ENCODE measurements around the gene OSBPL5. TPM values are rescaled to one million over a fixed set of nuclear protein-coding genes. Genes with fewer than 3 reads are reported as not detected.

OSBPL5 gene
- total RNA-seq, 1 experiment from 2014 or later, result 16.1 TPM

GRCh38 chr11:3106736-3107524 is 58.2 kb downstream of the OSBPL5 start:
- no CpG with 5 or more reads among the region's 21 CpGs for WGBS (ENCODE audit: extremely low coverage, insufficient read length, low lambda C conversion rate)
- no peaks in the 10 kb centered on the region for H3K4me1 ChIP-seq (ENCODE audit: insufficient read depth, low read length)
- H3K4me2 ChIP-seq (ENCODE audit: insufficient read depth, insufficient read length, low read length), result no peak overlapping the region
- H2BK20ac ChIP-seq (ENCODE audit: low read depth, low read length, poor library complexity, severe bottlenecking), result no peak overlapping the region
- no peak for TF ChIP-seq CTCF (conservative IDR thresholded peaks at IDR 0.05)
- Mint-ChIP-seq H3K4me3 (peak overlapping the region in 1 of 2 experiments; percentile 12; a peak in 1 of 5 replicates), H3K27me3 (ENCODE audit: low read depth) (no peaks in the 10 kb centered on the region), H3K4me1 (peaks cover 18 to 28% of the 10 kb centered on the region in 2 experiments), H3K9me3 (peaks cover 7 to 8% of the 10 kb centered on the region in 2 experiments), H3K36me3 (ENCODE audit: insufficient read depth in 1 of 3, low read depth in 3 of 3) (peaks cover 12 to 19% (median 16%) of the 10 kb centered on the region in 3 experiments), H3K27ac (peak overlapping the region; percentile 57 to 76 (median 67); a peak in 3 of 7 replicates)
- no peak overlapping the region for H2AK5ac ChIP-seq (ENCODE audit: insufficient read length, low read length)
- no peak overlapping the region for H3K56ac ChIP-seq (ENCODE audit: insufficient read length, low read depth, low read length)
- no peak overlapping the region for H2AFZ ChIP-seq (ENCODE audit: low read length)
- no peaks in the 10 kb centered on the region for H3K79me1 ChIP-seq (ENCODE audit: insufficient read depth, low read depth, low read length, poor library complexity, severe bottlenecking)
- DNase-seq, result peak; percentile 35
- H3K27ac ChIP-seq (ENCODE audit: insufficient read length, low read depth, low read length), result no peak overlapping the region
- no peak overlapping the region for H4K5ac ChIP-seq (ENCODE audit: insufficient read length, low read depth, low read length)
- H4K20me1 ChIP-seq (ENCODE audit: control insufficient read depth, insufficient read depth, insufficient read length), result no peaks in the 10 kb centered on the region
- no peaks in the 10 kb centered on the region for H3K79me2 ChIP-seq (ENCODE audit: insufficient read depth, low read length)
- H3K4ac ChIP-seq (ENCODE audit: low read depth, low read length), result no peak overlapping the region
- no peak overlapping the region for H3K14ac ChIP-seq (ENCODE audit: insufficient read depth, low read length)
- H3K9ac ChIP-seq (ENCODE audit: extremely low read depth, insufficient read length, low read length), result no peak overlapping the region
- H2BK120ac ChIP-seq (ENCODE audit: low read depth, low read length, poor library complexity, severe bottlenecking), result no peak overlapping the region
- no peak overlapping the region for H2BK15ac ChIP-seq (ENCODE audit: low read depth, low read length)
- H3K23me2 ChIP-seq (ENCODE audit: insufficient read length, low read depth, low read length, poor library complexity, severe bottlenecking), result no peaks in the 10 kb centered on the region
- H4K8ac ChIP-seq (replicated peaks; ENCODE audit: insufficient read length, low read depth, low read length), result no peak overlapping the region
- H3K9me3 ChIP-seq (ENCODE audit: control insufficient read depth, low read depth, low read length), result peaks cover 2% of the 10 kb centered on the region
- H2BK5ac ChIP-seq (ENCODE audit: insufficient read length, low read length), result no peak overlapping the region
- H3K18ac ChIP-seq (ENCODE audit: insufficient read length, low read depth, low read length), result no peak overlapping the region
- no peak overlapping the region for H4K91ac ChIP-seq (ENCODE audit: insufficient read length, low read depth, low read length)
- no peak overlapping the region for H2BK12ac ChIP-seq (ENCODE audit: insufficient read length, low read depth, low read length)
- no peak overlapping the region for H3T11ph ChIP-seq (ENCODE audit: low read length)
- no peaks in the 10 kb centered on the region for H3K27me3 ChIP-seq (ENCODE audit: insufficient read depth, low read length)
- no peak overlapping the region for H3K23ac ChIP-seq (ENCODE audit: insufficient read length, low read depth, low read length)
